ENCODE data around the gene PSME1. TPM values are rescaled to one million over a fixed set of nuclear protein-coding genes. Genes with fewer than 3 reads are reported as not detected.

The PSME1 gene
- total and polyA plus RNA-seq, 2 of the 13 experiments (the other 11 are each of a cell fraction or from before 2014, with no cell fraction given), result 159 to 608 TPM

GRCh38 chr14:24146978-24147760 lies 11.2 kb downstream of the PSME1 start, which contains the start of gene RNF31 (continued):
- TF ChIP-seq ZNF101 (CRISPR knock-in tag; IDR thresholded peaks at IDR 0.05; ENCODE audit: borderline replicate concordance, low read depth) (no peak; the same call in 1 of the 2 replicates), ZGPAT (CRISPR knock-in tag; IDR thresholded peaks at IDR 0.05) (peak; percentile 68), ZKSCAN5 (CRISPR knock-in tag; IDR thresholded peaks at IDR 0.05) (no peak), MNT (IDR thresholded peaks at IDR 0.05) (peak; percentile 37), ZNF367 (CRISPR knock-in tag; IDR thresholded peaks at IDR 0.05; ENCODE audit: borderline replicate concordance) (peak; percentile 79; the same call in 1 of the 2 replicates), SIN3A (IDR thresholded peaks at IDR 0.05; ENCODE audit: borderline replicate concordance, low read depth, low read length) (peak; percentile 88; the same call in 1 of the 2 replicates), KAT8 (CRISPR knock-in tag; IDR thresholded peaks at IDR 0.05) (peak; percentile 84), ETS1 (CRISPR knock-in tag; IDR thresholded peaks at IDR 0.05) (peak; percentile 19; the same call in 1 of the 2 replicates), ISL2 (CRISPR knock-in tag; IDR thresholded peaks at IDR 0.05) (no peak), EP300 (IDR thresholded peaks at IDR 0.05; ENCODE audit: low read depth in 2 of 2, low read length in 2 of 2) (no peak), EP300 (CRISPR knock-in tag; IDR thresholded peaks at IDR 0.05; ENCODE audit: borderline replicate concordance) (peak; percentile 33; the same call in 1 of the 2 replicates), ZNF207 (IDR thresholded peaks at IDR 0.05; ENCODE audit: borderline replicate concordance) (no peak), RNF219 (CRISPR knock-in tag; IDR thresholded peaks at IDR 0.05) (no peak), ZNF672 (CRISPR knock-in tag; IDR thresholded peaks at IDR 0.05) (no peak), EHMT2 (IDR thresholded peaks at IDR 0.05; ENCODE audit: borderline replicate concordance, low read depth, low read length) (no peak), IKZF1 (IDR thresholded peaks at IDR 0.05) (no peak), PREB (CRISPR knock-in tag; IDR thresholded peaks at IDR 0.05) (peak; percentile 93; the same call in 1 of the 2 replicates), ZNF737 (CRISPR knock-in tag; IDR thresholded peaks at IDR 0.05; ENCODE audit: borderline replicate concordance) (no peak), TFAP4 (IDR thresholded peaks at IDR 0.05; ENCODE audit: borderline replicate concordance, low read depth) (no peak; the same call in 1 of the 2 replicates), ZNF629 (CRISPR knock-in tag; conservative IDR thresholded peaks at IDR 0.05) (0 out of 2 replicates have a peak, but pooled peaks have one; percentile 26)

Data from HepG2 (cell line).